A549 treated with Hydrocortisone at 1 μM for 4 hours (cell line): ENCODE data around the gene ZNF558. TPM values are rescaled to one million over a fixed set of nuclear protein-coding genes. Genes with fewer than 3 reads are reported as not detected.

ENCODE experiments used
- total RNA-seq: library from RNA; stranded (reverse); fragments of 200-300 nt; extraction: Qiagen RNA extraction; gene quantifications from 5 replicates; pipeline ENCODE4 v1.2.3, GENCODE V29; 2022

The ZNF558 gene
- total RNA-seq = 5.5 to 8.3 TPM (median 6.7 TPM) in 5 replicates

DNA sequence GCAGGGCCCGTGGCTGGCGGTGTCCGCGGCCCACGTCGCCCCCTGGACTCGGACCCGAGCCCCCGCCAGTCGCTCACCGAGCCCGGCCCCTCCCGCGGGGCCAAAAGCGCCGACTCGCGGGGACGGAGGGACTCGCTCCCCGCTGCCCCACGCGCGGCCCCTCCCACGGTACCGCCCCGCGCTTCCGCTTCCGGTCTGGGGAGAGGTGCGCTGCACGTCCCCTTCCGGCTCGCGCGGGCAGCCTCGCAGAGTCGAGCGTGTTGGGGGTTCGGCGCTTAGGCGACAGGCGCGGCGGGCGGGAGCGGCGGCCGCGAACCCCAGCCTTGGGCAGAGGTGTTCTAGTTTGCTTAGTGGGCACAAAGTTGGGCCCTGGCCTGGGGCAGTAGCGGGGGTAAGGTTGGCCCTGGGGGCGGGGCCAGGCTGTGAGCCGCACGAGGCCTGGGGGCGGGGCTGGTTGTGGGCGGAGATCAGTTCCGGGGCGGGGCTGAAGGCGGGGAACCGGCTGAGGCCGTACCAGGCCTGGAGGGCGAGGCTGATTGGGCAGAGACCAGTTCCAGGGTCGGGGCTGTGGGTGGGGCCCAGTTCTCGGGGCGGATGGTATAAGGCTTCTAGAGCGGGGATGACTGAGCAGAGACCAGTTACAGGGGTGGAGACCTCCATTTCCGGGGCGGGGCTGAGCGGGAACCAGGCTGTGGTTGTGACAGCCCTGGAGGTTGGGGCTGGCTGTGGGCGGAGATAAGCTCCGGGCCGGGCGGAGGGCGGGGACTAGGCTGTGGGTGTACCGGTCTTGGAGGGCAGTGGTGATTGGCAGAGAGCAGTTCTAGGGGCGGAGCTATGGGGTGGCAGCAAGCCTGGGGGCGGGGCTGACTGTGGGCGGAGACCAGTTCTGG is at the start of gene ZNF558, which contains the start of gene MBD3L1:
Gene ZNF558 (minus strand): TSS at position 173 of the 890 bp plus-strand sequence. CDS start 9,645 bp downstream, outside the sequence.
Gene MBD3L1 (plus strand): TSS at position 246 of the 890 bp plus-strand sequence. CDS start 10,302 bp downstream, outside the sequence.

Other genes starting within 250 kb of the ZNF558 start
- 10.3 to 14.9 TPM (median 12.8 TPM) in 5 replicates for gene ADAMTS10, start 221.6 kb downstream of the ZNF558 start, total RNA-seq
- not detected in 5 replicates for gene NFILZ, start 201.7 kb downstream of the ZNF558 start, total RNA-seq
- gene ACTL9, start 133.5 kb downstream of the ZNF558 start, total RNA-seq = not detected in 5 replicates
- gene OR2Z1, start 110.7 kb downstream of the ZNF558 start, total RNA-seq = not detected in 5 replicates
- gene MBD3L1, start 73 bp upstream of the ZNF558 start, total RNA-seq = not detected in 5 replicates
- 0.02 to 0.06 TPM (median 0.03 TPM) in 5 replicates for gene MUC16, start 178.1 kb upstream of the ZNF558 start, total RNA-seq